Adrenal gland (tissue), 5 donors: ENCODE results near the gene ASCL3.
"Not testable (repeated sequence)": the region's sequence is repeated elsewhere in the genome, so short reads cannot be mapped to it uniquely, and the experiment has no call there.

Experiments used
- CTCF ChIP-seq, 6 experiments: fragments of 450-650 bp in 4 of 6; fragments of 200-600 bp in 2 of 6; sonication (generic) in 1 of 6; IDR thresholded peaks; 1 replicate in 5 of 6; 2 replicates in 1 of 6; pipeline versions ENCODE4 v1.5.1 to v1.8.0; 2016 to 2021; ENCODE audit warnings: antibody characterized with exemption in 6 of 6, mild to moderate bottlenecking in 2 of 6, moderate library complexity in 1 of 6
- POLR2A ChIP-seq, 2 donors: fragments of 450-650 bp; IDR thresholded peaks; one replicate each; pipeline ENCODE4 v1.6.1; 2017; ENCODE audit warnings: antibody characterized with exemption in 2 of 2, mild to moderate bottlenecking in 2 of 2, moderate library complexity in 1 of 2
- donor health status: DM: no; HTN: no; CAD: no.

GRCh38 chr11:8935789-8936188, 7.0 kb downstream of the ASCL3 start:
- not testable (repeated sequence) for TF ChIP-seq POLR2A, CTCF (IDR thresholded peaks at IDR 0.05)
